Fibroblast of skin of abdomen (primary cell): ENCODE data around the gene RETN.
"Not testable (repeated sequence)": the region's sequence is repeated elsewhere in the genome, so short reads cannot be mapped to it uniquely, and the experiment has no call there.

ENCODE experiments used
- DNase-seq: peaks from one replicate; pipeline ENCODE4 v3.0.0-alpha.2; 2013

RETN gene

DNA sequence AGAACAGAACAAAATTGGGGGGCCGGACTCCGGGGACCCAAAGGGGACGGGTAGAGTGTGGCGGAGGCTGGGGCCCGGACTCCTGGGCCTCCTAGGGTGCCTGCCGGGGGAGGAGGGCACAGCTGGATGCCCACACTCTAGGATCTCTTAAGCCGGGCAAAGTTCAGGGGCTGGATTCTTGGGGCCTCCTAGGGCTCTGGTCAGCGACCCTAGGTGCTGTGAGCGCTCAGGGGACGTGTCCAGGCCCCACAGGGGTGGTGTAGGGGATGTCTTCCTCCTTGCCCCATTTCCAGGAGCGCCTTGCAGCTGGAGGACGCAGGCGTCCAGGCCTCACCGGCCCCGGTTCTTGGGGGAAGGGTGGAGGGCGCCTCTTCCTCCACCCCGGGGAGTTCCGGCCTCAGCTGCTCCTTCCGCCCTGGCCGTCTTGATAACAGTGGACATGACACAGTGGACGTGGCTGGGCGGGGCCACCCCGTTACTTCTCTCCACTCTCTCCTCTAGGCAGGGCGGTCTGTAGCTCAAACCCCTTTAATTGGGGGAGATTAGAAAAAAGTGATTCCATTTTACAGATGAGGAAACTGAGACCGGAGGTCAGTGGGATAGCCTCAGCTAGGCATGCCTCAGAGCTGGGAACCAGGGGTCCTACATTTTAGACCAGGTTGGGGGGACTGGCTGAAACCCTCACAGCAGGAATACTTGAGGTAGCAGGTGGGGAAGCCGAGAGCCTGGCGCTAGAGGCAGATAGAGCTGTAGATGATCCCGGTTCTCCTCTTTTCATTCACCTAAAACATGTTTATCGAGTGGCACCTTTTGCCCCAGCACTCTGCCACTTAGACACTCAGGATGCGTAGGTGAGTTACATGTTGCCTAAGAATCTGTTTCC lies 31.2 kb upstream of the RETN start:
- no peak for DNase-seq

DNA sequence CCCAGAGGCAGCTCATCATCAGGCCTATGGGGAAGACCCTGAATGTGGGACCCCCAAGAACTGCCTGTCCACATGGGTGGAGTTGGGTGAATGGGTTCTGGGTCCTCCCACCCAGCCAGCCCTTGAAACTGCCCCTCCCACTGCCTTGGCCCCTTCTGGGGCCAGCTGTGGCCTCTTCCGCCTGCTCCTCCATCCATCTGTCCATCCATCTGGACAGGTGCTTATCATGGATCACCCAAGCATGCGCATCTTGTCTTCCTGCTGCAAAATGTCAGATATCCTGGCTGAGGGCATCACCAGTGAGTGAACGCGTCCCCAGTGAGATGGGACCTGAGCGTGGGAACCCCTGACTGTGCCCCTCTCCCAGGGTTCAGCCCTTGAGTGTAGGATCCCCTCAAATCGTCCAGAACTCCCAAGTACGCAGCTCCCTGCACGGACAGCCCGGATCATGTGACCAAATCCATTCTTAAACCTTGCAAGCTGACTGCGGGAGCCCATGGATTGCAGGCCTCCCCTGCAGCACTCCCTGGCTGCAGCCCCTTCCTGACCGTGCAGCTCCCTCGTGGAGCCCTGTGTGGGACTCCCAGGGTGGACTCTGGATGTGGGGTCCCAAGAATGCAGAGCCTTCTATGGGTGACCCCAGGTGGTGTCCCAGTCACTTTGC lies 29.9 kb upstream of the RETN start:
- DNase-seq, result no peak

DNA sequence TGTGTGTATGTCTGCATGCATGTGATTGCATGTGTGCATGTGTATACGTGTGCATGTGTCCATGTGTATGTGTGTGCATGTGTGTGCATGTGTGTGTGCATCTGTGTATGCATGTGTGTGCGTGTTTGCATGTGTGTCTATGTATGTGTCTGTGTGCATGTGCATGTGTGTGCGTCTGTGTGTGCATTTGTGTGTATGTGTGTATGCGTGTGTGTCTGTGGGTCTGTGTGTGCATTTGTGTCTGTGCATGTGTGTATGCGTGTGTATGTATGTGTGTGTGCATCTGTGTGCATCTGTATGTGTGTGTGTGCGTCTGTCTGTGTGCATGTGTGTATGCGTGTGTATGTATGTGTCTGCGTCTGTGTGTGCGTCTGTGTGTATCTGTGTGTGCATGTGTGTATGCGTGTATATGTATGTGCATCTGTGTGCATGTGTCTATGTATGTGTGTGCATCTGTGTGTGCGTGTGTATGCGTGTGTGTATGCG lies 28.9 kb upstream of the RETN start:
- DNase-seq, result no peak

DNA sequence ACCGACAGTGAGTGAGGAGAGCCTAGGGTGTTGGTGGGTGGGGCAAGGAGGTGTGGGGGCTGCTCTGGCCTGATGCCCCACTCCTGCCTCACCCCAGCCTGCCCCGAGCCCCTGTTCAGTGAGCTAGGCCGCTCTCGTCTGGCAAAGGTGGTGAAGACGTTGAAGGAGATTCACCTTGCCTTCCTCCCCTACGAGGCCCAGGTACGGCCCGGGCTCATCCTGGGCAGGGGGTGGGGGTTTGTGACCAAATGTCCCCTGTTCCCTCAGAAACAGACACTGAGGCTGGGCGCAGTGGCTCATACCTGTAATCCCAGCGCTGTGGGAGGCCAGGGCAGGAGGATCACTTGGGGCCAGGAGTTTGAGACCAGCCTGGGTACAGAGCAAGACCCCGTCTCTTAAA lies 28.0 kb upstream of the RETN start:
- DNase-seq, result no peak

DNA sequence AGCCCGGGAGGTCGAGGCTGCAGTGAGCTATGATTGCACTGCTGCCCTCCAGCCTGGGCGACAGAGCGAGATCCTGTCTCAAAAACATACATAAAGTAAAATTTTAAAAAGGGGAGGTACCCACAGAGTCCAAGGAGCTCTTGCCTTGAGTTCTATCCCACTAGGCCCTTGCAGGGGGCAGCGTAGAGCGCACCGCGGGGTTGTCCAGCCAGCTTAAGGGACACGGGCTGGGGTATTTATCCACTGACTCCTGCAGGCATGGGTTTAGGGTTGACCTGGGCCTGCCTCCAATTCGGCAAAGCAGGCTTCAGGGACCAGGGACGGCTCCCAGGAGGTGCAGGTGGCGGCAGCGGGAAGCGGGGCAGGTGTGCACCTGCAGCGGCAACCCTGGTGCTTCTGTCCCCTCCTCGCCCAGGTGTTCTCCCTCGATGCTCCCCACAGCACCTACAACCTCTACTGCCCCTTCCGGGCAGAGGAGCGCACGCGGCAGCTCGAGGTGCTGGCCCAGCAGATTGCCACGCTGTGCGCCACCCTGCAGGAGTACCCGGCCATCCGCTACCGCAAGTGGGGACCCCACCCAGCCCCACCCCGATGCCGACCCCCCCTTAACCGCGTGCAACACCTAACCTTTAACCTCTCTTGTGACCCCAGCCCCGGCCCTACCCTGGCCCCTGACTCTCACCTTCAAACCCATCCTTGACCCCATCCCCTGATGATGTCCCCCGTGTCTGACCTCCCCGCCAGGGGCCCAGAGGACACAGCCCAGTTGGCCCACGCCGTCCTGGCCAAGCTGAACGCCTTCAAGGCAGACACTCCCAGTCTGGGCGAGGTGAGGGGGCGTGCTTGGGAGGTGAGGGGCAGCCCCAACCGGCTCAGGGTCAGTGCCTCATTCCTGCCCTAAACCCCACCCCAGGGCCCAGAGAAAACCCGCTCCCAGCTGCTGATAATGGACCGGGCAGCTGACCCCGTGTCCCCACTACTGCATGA lies 27.3 kb upstream of the RETN start:
- DNase-seq, result no peak

DNA sequence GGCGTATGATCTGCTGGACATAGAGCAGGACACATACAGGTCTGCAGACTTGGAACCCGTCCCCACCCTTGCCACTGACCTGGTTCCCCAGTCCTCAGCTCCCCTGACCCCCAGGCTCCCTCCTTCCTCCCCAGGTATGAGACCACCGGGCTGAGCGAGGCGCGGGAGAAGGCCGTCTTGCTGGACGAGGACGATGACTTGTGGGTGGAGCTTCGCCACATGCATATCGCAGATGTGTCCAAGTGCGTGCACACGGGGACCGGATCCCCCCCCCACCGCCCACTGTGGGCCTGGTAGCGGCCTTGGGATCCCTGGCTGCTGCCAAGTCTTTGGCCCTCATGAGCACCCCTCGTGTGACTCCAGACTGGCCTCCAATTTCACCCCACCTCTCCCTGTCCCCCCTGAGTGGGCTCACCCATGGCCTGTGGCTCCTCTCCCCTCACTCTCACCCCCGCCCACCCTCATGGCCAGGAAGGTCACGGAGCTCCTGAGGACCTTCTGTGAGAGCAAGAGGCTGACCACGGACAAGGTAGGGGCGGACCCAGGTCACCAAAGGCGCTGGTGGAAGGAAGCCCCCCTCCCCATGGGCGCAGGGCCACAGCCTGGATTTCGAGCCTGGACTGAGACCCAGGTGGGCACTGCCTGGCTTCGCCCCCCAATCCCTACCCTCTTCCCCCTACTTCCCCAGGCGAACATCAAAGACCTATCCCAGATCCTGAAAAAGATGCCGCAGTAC lies 26.4 kb upstream of the RETN start:
- no peak for DNase-seq

DNA sequence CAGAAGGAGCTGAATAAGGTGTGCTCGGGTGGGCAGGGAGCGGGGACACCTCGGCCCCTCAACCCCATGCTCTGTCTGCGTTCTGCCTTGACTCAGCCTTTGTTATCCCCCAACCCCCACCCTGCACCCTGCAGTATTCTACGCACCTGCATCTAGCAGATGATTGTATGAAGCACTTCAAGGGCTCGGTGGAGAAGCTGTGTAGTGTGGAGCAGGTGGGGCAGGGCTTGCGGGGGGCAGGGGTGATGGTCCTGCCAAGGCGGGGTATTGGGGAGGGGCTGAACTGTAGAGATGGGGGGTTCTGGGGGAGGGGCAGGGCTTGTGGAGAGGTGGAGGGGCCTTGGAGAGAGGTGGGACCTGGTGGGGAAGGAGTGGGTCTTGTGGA lies 25.8 kb upstream of the RETN start:
- DNase-seq, result no peak

DNA sequence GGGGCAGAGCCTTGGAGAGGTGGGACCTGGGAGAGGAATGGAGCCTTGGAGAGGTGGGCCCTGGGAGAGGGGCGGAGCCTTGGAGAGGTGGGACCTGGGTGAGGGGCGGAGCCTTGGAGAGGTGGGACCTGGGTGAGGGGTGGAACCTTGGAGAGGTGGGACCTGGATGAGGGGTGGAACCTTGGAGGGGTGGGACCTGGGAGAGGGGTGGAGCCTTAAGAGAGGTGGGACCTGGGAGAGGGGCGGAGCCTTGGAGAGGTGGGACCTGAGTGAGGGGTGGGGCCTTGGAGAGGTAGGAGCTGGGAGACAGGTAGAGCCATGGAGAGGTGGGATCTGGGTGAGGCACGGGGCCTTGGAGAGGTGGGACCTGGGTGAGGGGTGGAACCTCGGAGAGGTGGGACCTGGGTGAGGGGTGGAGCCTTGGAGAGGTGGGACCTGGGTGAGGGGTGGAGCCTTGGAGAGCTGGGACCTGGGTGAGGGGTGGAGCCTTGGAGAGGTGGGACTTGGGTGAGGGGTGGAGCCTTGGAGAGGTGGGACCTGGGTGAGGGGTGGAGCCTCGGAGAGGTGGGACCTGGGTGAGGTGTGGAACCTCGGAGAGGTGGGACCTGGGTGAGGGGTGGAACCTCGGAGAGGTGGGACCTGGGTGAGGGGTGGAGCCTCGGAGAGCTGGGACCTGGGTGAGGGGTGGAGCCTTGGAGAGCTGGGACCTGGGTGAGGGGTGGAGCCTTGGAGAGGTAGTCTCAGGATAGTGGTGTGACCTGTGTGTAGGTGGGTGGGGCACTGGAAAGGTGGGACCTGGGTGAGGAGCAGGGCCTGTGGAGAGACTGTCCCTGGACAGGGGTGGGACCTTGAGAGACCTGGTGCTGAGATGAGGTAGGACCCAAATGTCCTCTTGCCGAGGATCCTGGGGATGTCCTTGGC lies 25.0 kb upstream of the RETN start:
- DNase-seq, result not testable (repeated sequence)

DNA sequence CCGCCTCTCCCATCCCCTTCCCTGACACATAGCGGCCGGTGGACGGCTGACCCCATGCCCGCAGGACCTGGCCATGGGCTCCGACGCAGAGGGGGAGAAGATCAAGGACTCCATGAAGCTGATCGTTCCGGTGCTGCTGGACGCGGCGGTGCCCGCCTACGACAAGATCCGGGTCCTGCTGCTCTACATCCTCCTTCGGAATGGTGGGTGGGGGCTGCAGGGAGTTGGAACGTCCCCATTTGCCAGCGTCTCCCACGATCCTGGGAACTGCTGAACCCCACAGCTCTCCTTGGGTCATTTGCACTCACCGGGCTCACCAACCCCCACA lies 24.3 kb upstream of the RETN start:
- no peak for DNase-seq

DNA sequence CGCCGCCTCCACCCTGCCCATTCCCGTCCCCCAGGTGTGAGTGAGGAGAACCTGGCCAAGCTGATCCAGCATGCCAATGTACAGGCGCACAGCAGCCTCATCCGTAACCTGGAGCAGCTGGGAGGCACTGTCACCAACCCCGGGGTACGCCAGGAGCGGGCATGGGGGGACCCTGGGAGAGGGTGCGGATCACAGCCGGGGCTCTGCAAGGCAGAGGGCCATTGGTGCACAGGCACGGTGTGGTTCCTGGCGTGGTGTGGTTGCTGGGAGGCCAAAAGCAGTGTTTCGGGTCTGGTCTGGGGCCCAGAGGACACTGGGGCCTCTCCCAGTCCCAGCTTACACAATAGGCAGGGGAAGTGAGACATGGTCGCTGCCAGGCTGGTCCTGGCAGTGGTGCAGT lies 23.7 kb upstream of the RETN start:
- DNase-seq, result no peak

DNA sequence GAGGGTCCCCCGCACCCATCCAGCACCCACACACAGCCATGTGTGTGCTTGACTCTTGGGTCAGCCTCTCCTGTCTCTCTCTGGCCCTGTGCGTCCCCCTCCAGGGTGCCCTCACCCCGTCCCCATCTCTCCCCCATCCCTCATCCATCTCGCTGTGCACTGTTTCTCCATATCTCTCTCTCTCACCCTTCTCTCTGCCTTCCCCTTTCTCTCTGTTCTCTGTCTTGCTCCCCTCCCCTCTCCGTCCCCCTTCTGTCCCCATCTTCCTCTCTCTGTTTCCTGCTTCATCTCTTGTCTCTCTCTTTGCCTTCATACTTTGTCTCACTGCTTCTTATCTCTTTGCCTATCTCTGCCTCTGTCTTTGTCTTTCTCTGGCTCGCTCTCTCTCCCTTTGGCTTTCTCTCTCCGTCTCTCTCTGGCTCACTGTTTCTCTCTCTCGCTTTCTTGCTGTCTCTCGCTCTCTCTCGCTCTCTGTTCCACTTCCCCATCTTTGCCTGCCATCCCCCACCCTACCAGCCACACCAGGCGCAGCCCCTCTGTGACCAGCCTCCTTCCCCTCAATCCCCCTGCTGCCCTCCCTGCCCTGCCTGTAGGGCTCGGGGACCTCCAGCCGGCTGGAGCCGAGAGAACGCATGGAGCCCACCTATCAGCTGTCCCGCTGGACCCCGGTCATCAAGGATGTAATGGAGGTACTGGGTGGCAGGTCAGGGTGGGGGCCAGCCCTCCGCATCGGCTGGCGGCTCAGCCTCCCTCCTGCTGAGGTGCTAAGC lies 23.0 kb upstream of the RETN start:
- no peak for DNase-seq

DNA sequence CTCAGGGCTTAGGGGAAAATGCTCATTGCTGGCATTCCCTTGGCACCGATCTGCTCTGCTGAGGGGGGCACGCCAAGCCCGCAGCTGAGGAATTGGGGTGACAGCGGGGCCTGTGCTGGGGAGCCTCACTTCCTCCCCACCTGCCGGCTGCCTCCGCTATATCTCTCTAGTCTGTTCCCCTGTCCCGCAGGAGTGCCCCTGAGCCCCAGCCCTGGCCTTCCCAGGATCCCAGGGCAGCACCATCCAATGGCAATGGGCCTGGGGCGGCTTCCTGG lies 22.5 kb upstream of the RETN start:
- DNase-seq, result no peak

DNA sequence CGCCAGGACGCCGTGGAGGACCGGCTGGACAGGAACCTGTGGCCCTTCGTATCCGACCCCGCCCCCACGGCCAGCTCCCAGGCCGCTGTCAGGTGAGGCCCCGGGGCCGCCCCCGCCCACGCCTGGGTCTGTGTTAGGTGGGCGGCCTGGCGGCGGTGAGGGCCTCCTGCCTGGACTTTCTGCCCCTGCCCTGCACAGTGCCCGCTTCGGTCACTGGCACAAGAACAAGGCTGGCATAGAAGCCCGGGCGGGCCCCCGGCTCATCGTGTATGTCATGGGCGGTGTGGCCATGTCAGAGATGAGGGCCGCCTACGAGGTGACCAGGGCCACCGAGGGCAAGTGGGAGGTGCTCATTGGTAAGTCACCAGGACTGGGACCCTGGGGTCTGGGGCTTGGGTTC lies 21.7 kb upstream of the RETN start:
- no peak for DNase-seq

DNA sequence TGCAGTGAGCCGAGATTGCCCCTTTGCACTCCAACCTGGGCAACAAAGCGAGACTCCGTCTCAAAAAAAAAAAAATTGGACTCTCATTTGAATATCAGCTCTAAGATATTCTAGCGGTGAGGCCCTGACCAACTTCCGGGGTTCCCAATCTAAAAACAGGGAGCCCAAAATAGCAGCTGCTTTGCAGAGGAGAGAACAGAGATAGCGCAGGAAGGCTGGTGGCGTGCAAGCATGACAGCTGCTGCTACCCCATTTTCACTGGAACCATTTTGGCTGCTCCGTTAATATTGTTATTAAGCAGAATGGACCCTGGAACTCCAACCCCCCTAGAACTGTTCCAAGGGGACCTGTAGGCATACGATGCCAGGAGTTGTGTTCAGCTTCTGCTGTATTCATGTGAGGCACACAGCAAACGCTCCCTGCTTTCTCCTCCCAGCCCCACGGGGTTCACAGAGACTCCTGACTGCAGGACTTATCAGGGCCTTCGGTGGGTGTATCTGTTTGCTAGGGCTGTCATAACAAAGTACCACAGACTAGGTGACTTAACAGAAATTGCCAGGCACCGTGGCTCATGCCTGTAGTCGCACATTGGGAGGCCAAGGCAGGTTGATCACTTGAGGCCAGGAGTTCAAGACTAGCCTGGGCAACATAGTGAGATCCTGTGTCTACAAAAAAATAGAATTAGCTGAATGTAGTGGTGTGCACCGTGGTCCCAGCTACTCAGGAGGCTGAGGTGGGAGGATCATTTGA lies 20.4 kb upstream of the RETN start:
- DNase-seq, result no peak

DNA sequence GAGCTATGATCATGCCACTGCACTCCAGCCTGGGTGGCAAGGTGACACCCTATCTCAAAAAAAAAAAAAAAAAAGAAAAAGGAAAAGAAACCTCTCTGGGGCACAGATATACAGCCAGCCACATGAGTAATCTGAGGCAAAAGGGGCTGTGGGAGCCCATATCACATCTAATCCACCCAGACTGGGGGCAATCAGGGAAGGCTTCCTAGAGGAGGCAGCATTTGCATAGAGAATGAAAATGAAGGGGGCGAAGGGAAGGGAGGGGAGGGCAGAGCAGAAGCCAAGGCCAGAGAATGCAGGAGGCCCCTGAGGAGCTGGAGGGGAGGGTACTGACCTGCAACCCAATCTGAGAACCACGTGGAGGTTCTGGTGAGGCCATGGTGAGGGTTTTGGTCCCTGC lies 18.7 kb upstream of the RETN start:
- DNase-seq, result no peak

DNA sequence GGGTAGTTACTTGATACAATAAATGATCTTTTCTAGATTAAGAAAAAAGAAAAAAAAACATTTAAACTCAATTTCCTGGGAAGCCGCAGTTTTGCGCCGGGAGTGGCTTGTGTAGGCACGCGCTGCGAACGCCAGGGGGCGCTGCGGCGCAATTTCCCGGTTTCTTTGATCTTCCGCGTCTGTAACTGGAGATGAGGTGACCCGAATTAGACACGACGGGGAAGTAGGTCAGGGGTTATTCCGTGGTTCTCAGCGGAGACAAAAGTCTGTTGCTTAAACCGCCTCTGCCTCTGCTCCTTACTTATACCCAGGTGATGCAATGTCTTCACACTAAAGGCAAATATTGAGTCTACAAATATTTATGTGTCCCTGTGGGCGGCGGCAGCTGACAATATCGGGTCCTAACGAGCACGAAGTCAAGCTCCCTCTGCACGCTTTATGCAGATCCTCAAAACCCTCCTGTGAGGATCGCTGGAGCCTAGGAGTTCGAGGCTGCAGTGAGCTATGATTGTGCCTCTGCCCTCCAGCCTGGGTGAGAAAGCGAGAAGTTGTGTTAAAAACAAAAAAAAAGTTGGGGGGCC lies 16.7 kb upstream of the RETN start:
- peak; percentile 62 for DNase-seq

DNA sequence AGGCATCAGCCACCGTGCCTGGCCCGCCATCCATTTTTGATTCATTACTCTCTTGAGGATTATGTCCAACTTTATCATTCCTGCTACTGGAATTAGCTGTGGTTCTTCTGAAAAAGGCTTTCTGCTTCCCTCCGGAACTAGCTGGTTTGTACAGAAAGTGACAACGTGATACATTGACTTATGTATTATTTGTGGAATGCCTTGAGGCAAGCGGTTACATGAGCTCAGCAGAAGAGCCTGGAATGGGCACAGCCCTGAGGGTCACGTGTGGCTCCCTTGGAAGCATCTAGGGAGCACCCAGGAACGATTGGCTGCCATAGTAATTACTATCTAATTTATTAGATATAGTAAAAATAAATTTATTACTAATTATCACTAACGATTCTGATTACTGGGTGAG lies 14.4 kb upstream of the RETN start:
- no peak for DNase-seq

DNA sequence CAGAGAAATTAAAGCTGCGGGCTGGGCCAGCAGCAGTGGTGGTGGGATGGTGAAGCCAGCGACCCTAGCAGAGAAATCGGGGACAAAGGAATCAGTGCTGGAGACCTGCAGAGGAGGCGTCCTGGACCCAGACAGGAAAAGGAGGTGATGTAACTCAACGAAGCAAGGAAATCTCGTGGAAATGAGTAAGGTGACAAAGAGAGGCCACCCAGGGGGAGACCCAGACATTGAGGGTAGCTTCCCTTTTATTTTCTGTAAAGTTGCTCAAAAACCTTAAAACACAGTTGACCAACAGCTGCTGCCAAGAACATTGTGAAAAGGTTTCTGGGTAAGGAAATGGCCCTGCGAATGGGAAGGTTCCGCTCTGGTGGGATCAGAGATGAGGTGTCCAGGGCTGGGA lies 13.3 kb upstream of the RETN start:
- DNase-seq, result no peak

DNA sequence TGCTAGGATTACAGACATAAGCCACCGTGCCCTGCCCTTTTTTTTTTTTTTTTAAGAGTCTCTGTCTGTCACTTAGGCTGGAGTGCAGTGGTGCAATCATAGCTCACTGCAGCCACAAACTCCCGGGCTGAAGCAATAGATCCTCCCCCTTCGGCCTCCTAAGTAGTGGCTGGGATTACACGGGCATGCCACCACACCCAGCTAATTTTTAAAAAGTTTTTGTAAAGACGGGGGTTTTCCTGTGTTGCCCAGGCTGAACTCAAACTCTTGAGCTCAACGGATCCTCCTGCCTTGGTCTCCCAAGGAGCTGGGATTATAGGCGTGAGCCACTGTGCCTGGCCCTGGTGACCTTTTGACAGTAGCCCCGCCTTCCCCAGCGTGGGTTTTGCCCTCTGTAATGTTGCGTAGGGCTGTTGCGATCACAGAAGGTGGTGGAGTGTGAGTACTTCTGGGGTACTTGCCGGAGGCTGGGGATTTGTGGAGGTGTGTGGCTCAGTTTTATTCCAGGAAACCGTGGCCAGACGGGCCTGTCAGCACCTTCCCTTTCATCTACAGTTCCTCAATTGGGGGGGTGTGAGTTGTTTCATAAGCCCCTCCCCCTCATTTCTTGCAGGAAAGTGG lies 11.6 kb upstream of the RETN start:
- no peak for DNase-seq
